SKM-1 (cell line): Measurements from ENCODE around the gene SAP30BP.

ENCODE experiments used
- DNase-seq: peaks from one replicate; lab custom pipeline; 2025; ENCODE audit not compliant: unreplicated experiment; lab: John Stamatoyannopoulos, UW

Gene SAP30BP

GRCh38 chr17:75646638-75646992, 20.5 kb upstream of the SAP30BP start:
- no peak for DNase-seq

- DNase-seq = no peak
These were observed 20.1 kb upstream of the SAP30BP start for GRCh38 chr17:75647061-75647460.

- no peak for DNase-seq
These were observed 19.2 kb upstream of the SAP30BP start for GRCh38 chr17:75647921-75648320.

GRCh38 chr17:75649687-75650086, 17.5 kb upstream of the SAP30BP start:
- DNase-seq = no peak

- DNase-seq = no peak
These were observed 16.3 kb upstream of the SAP30BP start for GRCh38 chr17:75650874-75651273.

GRCh38 chr17:75652341-75652740, 14.8 kb upstream of the SAP30BP start:
- DNase-seq = no peak

GRCh38 chr17:75652934-75653549, 14.1 kb upstream of the SAP30BP start:
- DNase-seq = no peak

GRCh38 chr17:75654176-75654575, 13.0 kb upstream of the SAP30BP start:
- no peak for DNase-seq

- DNase-seq = no peak
These were observed 8.9 kb upstream of the SAP30BP start for GRCh38 chr17:75658237-75658636.

- no peak for DNase-seq
These were observed 5.6 kb upstream of the SAP30BP start for GRCh38 chr17:75661531-75661930.

- DNase-seq = no peak
These were observed 4.6 kb upstream of the SAP30BP start for GRCh38 chr17:75662511-75662910.

GRCh38 chr17:75664099-75664549, 3.0 kb upstream of the SAP30BP start:
- DNase-seq = no peak

GRCh38 chr17:75665981-75666380, 1.2 kb upstream of the SAP30BP start:
- no peak for DNase-seq

- no peak for DNase-seq
These were observed 687 bp downstream of the SAP30BP start for GRCh38 chr17:75667825-75668224.

- no peak for DNase-seq
These were observed 1.4 kb downstream of the SAP30BP start for GRCh38 chr17:75668489-75668888.

- DNase-seq = no peak
These were observed 3.7 kb downstream of the SAP30BP start for GRCh38 chr17:75670868-75671267.

GRCh38 chr17:75672011-75672410, 4.9 kb downstream of the SAP30BP start:
- DNase-seq = no peak

- DNase-seq = no peak
These were observed 6.3 kb downstream of the SAP30BP start for GRCh38 chr17:75673487-75673886.

GRCh38 chr17:75676461-75676860, 9.3 kb downstream of the SAP30BP start:
- DNase-seq = no peak

- DNase-seq = no peak
These were observed 12.6 kb downstream of the SAP30BP start for GRCh38 chr17:75679706-75680211.

- DNase-seq = no peak
These were observed 13.3 kb downstream of the SAP30BP start for GRCh38 chr17:75680431-75680830.

GRCh38 chr17:75681289-75681688, 14.2 kb downstream of the SAP30BP start:
- no peak for DNase-seq

GRCh38 chr17:75683583-75683982, 16.4 kb downstream of the SAP30BP start:
- no peak for DNase-seq
